K562 (cell line): Measurements from ENCODE around the gene MARCHF3. TPM values are rescaled to one million over a fixed set of nuclear protein-coding genes. Genes with fewer than 3 reads are reported as not detected.

Source experiments
- ATAC-seq: fragments of 200-7000 bp; cut with Tn5 transposase; 3 replicates; pipeline ENCODE4 v1.9.1; 2020; ENCODE audit warnings: moderate library complexity
- BruUV-seq: library from RNA; stranded (reverse); fragments of 400-500 nt; replicated peaks from 2 replicates; lab custom pipeline; 2021; lab: Mats Ljungman, UMichigan
- CTCF ChIA-PET: fragments of 300-600 bp; formaldehyde crosslinking; extraction: SDS; loops from one replicate; lab custom pipeline; 2021; ENCODE audit warnings: low intra/inter-chr PET ratio; lab: Yijun Ruan, JAX
- POLR2A ChIA-PET: fragments of 300-600, 350-650 bp; sonication (Branson Sonifier 250); formaldehyde crosslinking; extraction: SDS; loops from one replicate; lab custom pipeline; 2021; ENCODE audit warnings: antibody characterized with exemption, inconsistent platforms; lab: Yijun Ruan, JAX
- DNase-seq, 4 experiments: peaks; one replicate each; pipeline versions ENCODE4 v3.0.0 to v3.0.0-alpha.2; 2011 to 2018; ENCODE audit warnings: low spot score in 3 of 4, mixed read lengths in 3 of 4; ENCODE audit errors: extremely low read depth in 1 of 4
- FAIRE-seq: peaks from 2 replicates; lab custom pipeline; 2011; peaks lifted over from hg19 to GRCh38; lab: Jason Lieb, UNC
- H2AFZ ChIP-seq: 2 replicates; pipeline ENCODE4 v1.6.0; 2011; ENCODE audit warnings: low read depth, low read length, control low read depth, inconsistent platforms
- H3K27ac ChIP-seq: fragments of 200-600 bp; 3 replicates; pipeline ENCODE4 v1.8.0; 2011; ENCODE audit warnings: low read depth, mild to moderate bottlenecking, control low read depth, inconsistent platforms, low read length, moderate library complexity, mixed read lengths; ENCODE audit errors: extremely low read depth
- H3K27me3 ChIP-seq, 2 experiments: fragments of 300-600 bp in 1 of 2; 2 replicates in 1 of 2; 3 replicates in 1 of 2; pipeline versions ENCODE4 v1.6.0 to v1.8.0; 2011; ENCODE audit warnings: inconsistent platforms in 2 of 2, low read length in 2 of 2, mild to moderate bottlenecking in 1 of 2, mixed read lengths in 1 of 2, moderate library complexity in 1 of 2; ENCODE audit not compliant: control insufficient read depth in 2 of 2, insufficient read depth in 2 of 2
- H3K36me3 ChIP-seq: fragments of 300-600 bp; 3 replicates; pipeline ENCODE4 v1.8.0; 2011; ENCODE audit warnings: mild to moderate bottlenecking, low read length, inconsistent platforms; ENCODE audit not compliant: control insufficient read depth, insufficient read depth
- H3K4me1 ChIP-seq, 2 experiments: fragments of 200-600 bp in 1 of 2; replicated peaks in 1 of 2; 2 replicates in 1 of 2; 3 replicates in 1 of 2; pipeline versions ENCODE4 v1.5.1 to v1.8.0; 2011; ENCODE audit warnings: inconsistent platforms in 2 of 2, low read length in 2 of 2, mild to moderate bottlenecking in 1 of 2, mixed read lengths in 1 of 2, moderate library complexity in 1 of 2; ENCODE audit not compliant: control insufficient read depth in 2 of 2, insufficient read depth in 2 of 2
- H3K4me2 ChIP-seq: 2 replicates; pipeline ENCODE4 v1.6.1; 2011; ENCODE audit warnings: low read length, control low read depth, inconsistent platforms, mixed read lengths; ENCODE audit not compliant: insufficient read depth
- H3K4me3 ChIP-seq: fragments of 200-600 bp; sonication (generic), shearing (Covaris generic); 2 replicates; pipeline ENCODE4 v1.5.1; 2016; ENCODE audit warnings: control low read depth, inconsistent platforms
- H3K79me2 ChIP-seq: fragments of 200-600 bp; 3 replicates; pipeline ENCODE4 v1.8.0; 2011; ENCODE audit warnings: low read length, inconsistent platforms; ENCODE audit not compliant: control insufficient read depth, insufficient read depth
- H3K9ac ChIP-seq, 2 experiments: 2 replicates each; pipeline versions ENCODE4 v1.6.0 to v1.6.1; 2011; ENCODE audit warnings: low read depth in 2 of 2, low read length in 2 of 2, control low read depth in 1 of 2, inconsistent platforms in 1 of 2, mild to moderate bottlenecking in 1 of 2, mixed read lengths in 1 of 2; ENCODE audit not compliant: insufficient read depth in 1 of 2
- H3K9me1 ChIP-seq: one replicate; pipeline ENCODE4 v1.6.0; 2011; ENCODE audit warnings: inconsistent platforms, mild to moderate bottlenecking, low read length, moderate library complexity; ENCODE audit not compliant: control insufficient read depth, insufficient read depth
- H3K9me3 ChIP-seq: replicated peaks from 2 replicates; pipeline ENCODE4 v1.5.1; 2011; ENCODE audit warnings: low read depth, low read length, inconsistent platforms; ENCODE audit not compliant: control insufficient read depth, insufficient read depth
- H4K20me1 ChIP-seq: replicated peaks from 2 replicates; pipeline ENCODE4 v1.6.1; 2011; ENCODE audit warnings: low read length, inconsistent platforms, mixed read lengths; ENCODE audit not compliant: control insufficient read depth, insufficient read depth
- CGGBP1 ChIP-seq: fragments of 250-450 bp; sonication (Bioruptor Pico); IDR thresholded peaks from 2 replicates; pipeline ENCODE4 v1.9.0; 2021; ENCODE audit warnings: mild to moderate bottlenecking
- CTCFL ChIP-seq: IDR thresholded peaks from 2 replicates; pipeline ENCODE4 v1.6.1; 2011; ENCODE audit warnings: borderline replicate concordance, low read depth, mild to moderate bottlenecking, moderate library complexity, low read length; ENCODE audit not compliant: insufficient read depth, poor library complexity, severe bottlenecking
- DNMT1 ChIP-seq: fragments of 450-650 bp; IDR thresholded peaks from 2 replicates; pipeline ENCODE4 v1.6.1; 2016; ENCODE audit warnings: antibody characterized with exemption, mild to moderate bottlenecking
- EZH2 ChIP-seq: IDR thresholded peaks from 2 replicates; pipeline ENCODE4 v1.6.1; 2012; ENCODE audit warnings: low read depth, mild to moderate bottlenecking, inconsistent platforms, low read length, borderline replicate concordance
- GABPB2 ChIP-seq: fragments of 250-450 bp; sonication (Bioruptor Pico); conservative IDR thresholded peaks from 2 replicates; pipeline ENCODE4 v1.5.1; 2021; ENCODE audit warnings: mild to moderate bottlenecking
- MEF2D ChIP-seq: conservative IDR thresholded peaks from 2 replicates; pipeline ENCODE4 v1.6.1; 2016; ENCODE audit warnings: low read depth, missing genetic modification characterization, missing compliant biosample characterization
- NR0B1 ChIP-seq: fragments of 450-650 bp; IDR thresholded peaks from one replicate; pipeline ENCODE4 v1.6.1; 2018; ENCODE audit warnings: mild to moderate bottlenecking, moderate library complexity; ENCODE audit not compliant: partially characterized antibody
- RFX7 ChIP-seq: fragments of 250-450 bp; sonication (Bioruptor Pico); IDR thresholded peaks from 2 replicates; pipeline ENCODE4 v1.5.1; 2021; ENCODE audit warnings: mild to moderate bottlenecking
- SPI1 ChIP-seq: IDR thresholded peaks from 2 replicates; pipeline ENCODE4 v1.6.1; 2011; ENCODE audit warnings: low read depth, low read length, control low read depth, borderline replicate concordance
- SREBF2 ChIP-seq: sonication (generic); formaldehyde crosslinking; IDR thresholded peaks from 2 replicates; pipeline ENCODE4 v1.4.0; 2020; ENCODE audit warnings: mild to moderate bottlenecking, missing genetic modification reagents
- SRSF9 ChIP-seq: fragments of 200-400 bp; formaldehyde crosslinking; IDR thresholded peaks from 2 replicates; pipeline ENCODE4 v1.6.1; 2017; ENCODE audit warnings: low read depth, low read length, borderline replicate concordance
- STAT5B ChIP-seq: fragments of 250-450 bp; sonication (Bioruptor Pico); IDR thresholded peaks from 2 replicates; pipeline ENCODE4 v1.8.0; 2021; ENCODE audit warnings: mild to moderate bottlenecking, inconsistent platforms
- TCF3 ChIP-seq: sonication (generic); formaldehyde crosslinking; IDR thresholded peaks from 2 replicates; pipeline ENCODE4 v1.4.0; 2020; ENCODE audit warnings: mild to moderate bottlenecking, missing genetic modification reagents
- ZBTB9 ChIP-seq: fragments of 450-650 bp; formaldehyde crosslinking; IDR thresholded peaks from 2 replicates; pipeline ENCODE4 v1.4.0; 2020; ENCODE audit warnings: mild to moderate bottlenecking, moderate library complexity
- WGBS: fragments of 100-300 bp; shearing (Covaris generic); methylation state at CpG from one replicate; pipeline ENCODE4 v1.1.6; 2016; ENCODE audit warnings: low coverage, mixed read lengths; ENCODE audit not compliant: insufficient coverage; ENCODE audit errors: missing lambda C conversion rate; 5-methylcytosine and 5-hydroxymethylcytosine counted together
- in situ Hi-C: fragments of 300-500 bp; cut with MboI; formaldehyde crosslinking; loops from 4 replicates; pipeline ENCODE4 v1.15.0; 2018; ENCODE audit warnings: inconsistent platforms, mixed read lengths
- intact Hi-C: fragments of 100-400 bp; cut with micrococcal nuclease; formaldehyde crosslinking; loops from 2 replicates; pipeline ENCODE4 v1.14.2; 2022
- polyA plus RNA-seq, 8 experiments: library from polyadenylated mRNA; depleted of rRNA in 4 of 8; stranded (reverse) in 5 of 8; unstranded in 3 of 8; fragments of >200 nt; fragmentation: Nextera tagmentation in 2 of 8; fragmentation: Illumina TruSeq in 1 of 8; extraction: Ambion mirVana in 2 of 8; extraction: Trizol in 1 of 8; gene quantifications; 2 replicates each; pipeline versions ENCODE4 v1.2.1 to v1.2.3, GENCODE V29; 2011 to 2014; ENCODE audit warnings: inconsistent platforms in 1 of 8, missing spikeins in 1 of 8
- total RNA-seq, 7 experiments: library from RNA; depleted of rRNA in 6 of 7; stranded (reverse); fragments of >200 nt in 6 of 7; fragmentation: Illumina TruSeq in 2 of 7; extraction: Trizol in 2 of 7; gene quantifications; 2 replicates each; pipeline versions ENCODE4 v1.2.1 to v1.2.3, GENCODE V29; 2011 to 2021; ENCODE audit warnings: low replicate concordance in 1 of 7

MARCHF3 gene
- total and polyA plus RNA-seq, 9 of the 15 experiments (the other 6 are each of a cell fraction or from before 2014, with no cell fraction given) = 5.6 to 37.4 (median 16.5) TPM

- peaks cover 89% of the 10 kb centered on the region for H3K79me2 ChIP-seq
- H4K20me1 ChIP-seq = peaks cover 11% of the 10 kb centered on the region; the same call in 1 of the 2 replicates
- H3K4me1 ChIP-seq = peaks cover 16 to 38% of the 10 kb centered on the region in 2 experiments
- DNase-seq (no peak), FAIRE-seq (no peak), ATAC-seq (peak; percentile 4; the same call in 1 of the 3 replicates)
- no peak overlapping the region for H2AFZ ChIP-seq
- POLR2A ChIA-PET = interaction anchor here (1.5 to 2.3 kb wide), 2 partner anchors 14 to 30 kb away, joined by 3 to 8 read pairs; no protein-coding TSS in a partner anchor
- no peak overlapping the region for H3K4me2 ChIP-seq
- no peaks in the 10 kb centered on the region for H3K27me3 ChIP-seq
- H3K36me3 ChIP-seq = no peaks in the 10 kb centered on the region
- BruUV-seq = no TSS peak
- intact Hi-C loops = no loop called here
- no peak overlapping the region for H3K27ac ChIP-seq
- H3K9me1 ChIP-seq = no peaks in the 10 kb centered on the region
- WGBS = 53% methylated on average over 2 of the region's 2 CpGs
- H3K4me3 ChIP-seq = no peak overlapping the region
- in situ Hi-C loops = no loop called here
- H3K9ac ChIP-seq = peak overlapping the region in 1 of 2 experiments; percentile 49; a peak in 1 of 4 replicates
- H3K9me3 ChIP-seq = no peaks in the 10 kb centered on the region
- CTCF ChIA-PET = no interaction called here
- TF ChIP-seq EZH2 (no peak), MEF2D (no peak), STAT5B (no peak), GABPB2 (no peak), CGGBP1 (CRISPR knock-in tag) (no peak), ZBTB9 (CRISPR knock-in tag) (no peak), CTCFL (no peak), SRSF9 (no peak), TCF3 (CRISPR knock-in tag) (no peak), SREBF2 (CRISPR knock-in tag) (no peak), RFX7 (CRISPR knock-in tag) (no peak), DNMT1 (no peak), SPI1 (no peak), NR0B1 (no peak)
Observed at GRCh38 chr5:126984632-126985031, 45.7 kb downstream of the MARCHF3 start.
